Forelimb muscle (tissue), 1 donor: ENCODE data around the gene S100A8. TPM values are rescaled to one million over a fixed set of nuclear protein-coding genes. Genes with fewer than 3 reads are reported as not detected.
"Not testable (repeated sequence)": the region's sequence is repeated elsewhere in the genome, so short reads cannot be mapped to it uniquely, and the experiment has no call there.

ENCODE experiments used
- DNase-seq: peaks from one replicate; pipeline ENCODE4 v3.0.0-alpha.2; 2013; ENCODE audit warnings: low read depth
- polyA plus RNA-seq: library from polyadenylated mRNA; unstranded; fragments of 120-200 nt; gene quantifications from one replicate; pipeline ENCODE4 v1.2.1, GENCODE V29; 2013; ENCODE audit not compliant: insufficient read length

S100A8 gene
- polyA plus RNA-seq, 1 donor = 16.1 TPM

DNA sequence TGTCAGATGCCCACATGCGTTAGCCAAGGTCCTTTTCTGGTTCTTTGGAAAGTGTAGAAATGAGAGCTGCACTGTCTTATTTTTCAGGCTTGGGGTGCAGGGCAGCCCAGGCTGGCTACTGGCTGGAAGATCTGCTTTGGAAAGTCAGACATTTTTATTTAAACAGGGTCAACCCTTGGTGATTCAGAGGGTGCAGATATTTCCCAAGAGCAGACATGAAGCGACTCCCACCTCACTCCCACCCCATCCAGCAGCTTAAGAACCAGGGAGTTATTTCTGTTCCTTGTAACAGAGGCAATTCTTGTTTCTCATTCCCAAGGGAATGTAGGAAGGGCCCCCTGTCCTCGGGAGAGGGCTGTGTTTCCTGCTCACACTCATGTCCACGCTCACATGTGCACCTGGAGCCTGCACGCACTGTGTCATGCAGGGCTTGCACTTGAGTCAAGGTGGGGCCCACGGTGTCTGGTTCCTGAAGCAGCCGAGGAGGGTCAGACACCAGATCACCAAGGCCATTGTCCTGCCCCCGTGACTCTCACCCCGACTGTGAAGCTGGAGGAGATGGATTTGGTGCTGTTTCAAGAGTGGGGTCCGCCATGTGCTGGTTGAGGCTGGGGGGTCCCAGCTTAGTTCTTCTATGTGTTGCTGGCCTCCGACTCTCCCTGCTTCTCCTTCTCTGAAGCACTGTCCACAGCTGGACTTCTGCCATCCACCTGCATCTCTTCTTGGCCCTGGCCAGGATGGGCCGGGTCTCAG lies 26.4 kb upstream of the S100A8 start:
- DNase-seq = no peak

DNA sequence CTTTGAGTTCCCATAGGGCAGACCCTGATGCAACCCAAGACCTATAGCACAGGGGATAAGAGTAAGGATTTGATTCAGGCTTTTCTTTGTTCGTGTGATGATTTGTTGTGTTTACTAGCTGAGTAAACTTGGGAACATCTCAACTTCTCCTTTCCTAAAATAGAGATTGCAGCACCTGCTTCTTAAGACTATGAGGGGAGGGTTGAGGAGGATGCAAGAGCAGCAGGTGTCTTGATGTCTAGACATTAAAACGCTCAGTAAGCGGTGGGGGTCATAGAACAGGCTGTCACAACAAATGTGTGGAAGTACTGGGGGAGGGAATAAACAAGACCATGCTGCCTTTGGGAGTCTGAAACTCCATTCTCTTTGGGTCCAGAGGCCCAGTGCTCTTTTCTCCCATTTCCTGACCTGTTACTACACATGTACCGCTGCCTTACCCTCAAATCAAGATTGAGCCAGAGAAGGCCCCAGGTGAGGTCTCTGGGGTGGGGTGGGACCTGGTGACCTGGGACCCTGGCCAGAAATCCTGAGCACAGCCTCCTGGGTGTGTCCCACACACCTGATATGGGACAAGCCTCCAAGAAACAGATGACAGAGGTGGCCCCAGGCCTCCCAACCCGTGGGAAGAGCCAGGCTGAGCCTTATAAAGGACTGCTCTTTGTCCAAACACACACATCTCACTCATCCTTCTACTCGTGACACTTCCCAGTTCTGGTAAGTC lies 25.1 kb upstream of the S100A8 start, which contains the start of gene S100A7A:
TSS of gene S100A7A (plus strand) at position 671 of the 721 bp plus-strand sequence. CDS start 1,563 bp downstream, outside the sequence.
- DNase-seq = no peak

DNA sequence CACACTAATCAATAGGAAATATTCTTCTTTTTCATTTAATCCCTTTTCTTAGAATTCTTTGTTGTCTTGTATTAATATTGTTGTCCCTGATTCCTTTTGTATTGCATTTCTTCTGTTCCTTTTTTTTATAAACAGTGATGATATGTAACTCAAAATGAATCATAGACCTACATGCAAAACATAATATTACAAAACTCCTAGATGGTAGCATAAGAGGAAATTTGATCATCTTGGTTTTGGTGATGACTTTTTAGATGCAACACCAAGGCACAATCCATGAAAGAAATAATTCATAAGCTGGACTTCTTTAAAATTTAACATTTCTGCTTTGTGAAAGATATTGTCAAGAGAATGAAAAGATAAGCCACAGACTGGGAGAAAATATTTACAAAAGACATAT lies 23.1 kb upstream of the S100A8 start:
- DNase-seq = not testable (repeated sequence)

DNA sequence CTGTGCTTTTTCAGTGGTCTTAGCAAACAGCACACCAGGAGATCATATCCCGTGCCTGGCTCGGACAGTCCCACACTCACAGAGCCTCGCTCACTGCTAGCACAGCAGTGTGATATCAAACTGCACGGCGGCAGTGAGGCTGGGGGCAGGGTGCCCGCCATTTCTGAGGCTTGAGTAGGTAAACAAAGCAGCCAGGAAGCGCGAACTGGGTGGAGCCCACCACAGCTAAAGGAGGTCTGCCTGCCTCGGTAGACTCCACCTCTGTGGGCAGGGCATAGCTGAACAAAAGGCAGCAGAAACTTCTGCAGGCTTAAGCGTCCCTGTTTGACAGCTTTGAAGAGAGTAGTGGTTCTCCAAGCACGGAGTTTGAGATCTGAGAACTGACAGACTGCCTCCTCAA lies 16.4 kb upstream of the S100A8 start:
- DNase-seq = not testable (repeated sequence)

DNA sequence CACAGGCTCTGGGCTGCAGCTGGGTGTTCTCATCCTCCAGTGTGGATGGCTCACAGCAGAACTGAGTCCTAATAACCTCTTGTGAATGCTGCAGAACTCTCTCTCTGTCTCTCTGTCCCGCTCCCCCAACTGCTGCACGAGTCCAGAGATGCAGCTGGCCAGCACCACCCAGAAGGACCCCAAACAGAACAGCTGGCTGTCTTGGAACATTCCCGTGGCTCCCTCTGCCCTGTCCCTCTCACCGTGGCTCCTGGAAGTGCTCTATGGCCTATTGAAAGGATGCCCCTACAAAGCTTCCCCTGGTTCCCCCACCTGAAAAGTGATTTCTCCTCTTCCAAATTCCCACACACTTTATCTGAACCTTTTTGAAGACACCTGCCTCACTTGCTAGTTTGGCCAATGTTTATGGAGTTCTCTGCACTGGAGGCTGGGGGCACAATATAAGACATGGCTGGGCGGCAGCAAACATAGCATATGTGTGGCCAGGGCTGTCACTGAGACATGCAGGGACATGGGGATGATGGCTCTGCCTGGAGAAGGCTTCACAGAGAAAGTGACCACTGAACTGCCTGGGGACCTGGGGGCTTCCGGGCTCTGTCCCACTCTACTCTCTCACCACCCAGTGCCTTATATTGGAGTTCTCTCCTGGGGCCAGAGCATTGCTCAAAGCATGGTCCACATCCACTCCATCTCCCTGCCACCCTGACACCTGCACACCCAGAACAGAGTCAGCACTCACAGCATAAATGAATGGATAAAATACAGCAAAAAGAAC lies 15.1 kb upstream of the S100A8 start:
- not testable (repeated sequence) for DNase-seq

DNA sequence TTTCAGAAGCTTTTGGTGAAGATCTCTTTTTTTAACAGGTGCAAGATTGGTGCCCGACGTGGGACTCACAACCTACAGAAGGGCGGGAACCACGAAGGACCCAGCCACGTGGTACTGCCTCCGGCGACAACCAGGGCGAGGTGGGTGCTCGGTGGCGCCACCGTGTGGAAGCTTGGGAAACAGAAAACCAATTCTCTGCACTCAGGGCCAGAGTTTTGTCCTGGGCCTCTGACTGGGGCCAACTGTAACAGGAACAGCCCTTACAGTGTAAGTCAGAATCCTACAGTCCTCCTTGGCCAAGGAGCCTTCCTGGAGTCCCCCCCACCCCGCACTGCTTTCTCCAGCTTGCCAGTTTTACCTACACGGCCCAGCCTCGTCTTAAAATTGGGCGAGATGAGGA lies 13.9 kb upstream of the S100A8 start:
- no peak for DNase-seq

DNA sequence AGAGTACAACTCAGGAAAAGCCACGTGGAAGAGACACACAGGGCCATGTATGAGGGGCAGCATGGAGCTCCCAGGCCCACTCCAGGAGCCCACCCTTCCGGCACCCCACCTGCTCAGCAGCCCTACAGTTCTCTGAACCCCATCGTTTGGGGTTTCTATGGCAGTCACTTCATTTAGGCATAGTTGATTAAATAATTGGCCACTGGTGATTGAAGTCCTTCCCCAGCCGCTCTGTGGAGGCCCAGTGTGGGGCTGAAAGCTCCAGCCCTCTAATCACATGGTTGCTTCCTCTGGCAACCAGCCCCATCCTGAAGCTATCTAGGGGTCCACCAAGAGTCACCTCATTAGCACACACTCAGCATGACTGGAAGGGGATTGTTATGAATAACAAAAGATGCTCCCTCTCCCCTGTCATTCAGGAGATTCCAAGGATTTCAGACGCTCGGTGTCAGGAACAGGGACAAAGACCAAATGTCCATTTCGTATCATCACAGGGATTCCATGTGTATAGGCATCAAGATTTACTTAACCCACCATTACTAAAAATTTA lies 13.3 kb upstream of the S100A8 start:
- no peak for DNase-seq

DNA sequence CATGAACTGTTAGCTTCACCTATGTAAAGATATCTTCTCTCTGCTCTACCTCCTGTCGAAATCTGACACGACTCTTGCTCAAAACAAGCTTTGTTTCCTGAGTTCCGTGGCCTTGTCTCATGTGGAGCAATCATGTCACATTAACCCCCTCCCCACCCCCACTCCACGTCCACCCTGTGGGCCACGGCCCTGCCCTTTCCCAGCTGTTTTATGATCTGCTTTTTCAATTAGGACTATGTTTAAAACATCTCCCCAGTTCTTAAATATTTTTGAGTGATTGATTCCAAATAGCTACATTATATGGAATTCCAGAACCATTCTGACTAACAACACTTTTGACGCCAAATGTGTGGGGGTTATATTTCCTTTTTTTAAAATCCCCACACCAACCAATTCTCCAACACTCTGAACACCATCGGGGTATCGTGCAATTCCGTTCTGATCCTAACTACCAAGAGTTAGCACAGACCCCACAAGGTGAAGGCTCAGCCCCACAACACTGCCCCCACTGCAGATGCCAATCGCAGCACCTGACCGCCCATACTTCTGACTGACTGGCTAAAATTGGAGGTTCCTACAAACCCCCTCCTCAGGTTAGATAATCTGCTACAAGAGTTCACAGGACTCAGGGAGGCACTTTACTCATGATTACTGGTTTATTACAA lies 12.7 kb upstream of the S100A8 start:
- DNase-seq = no peak

DNA sequence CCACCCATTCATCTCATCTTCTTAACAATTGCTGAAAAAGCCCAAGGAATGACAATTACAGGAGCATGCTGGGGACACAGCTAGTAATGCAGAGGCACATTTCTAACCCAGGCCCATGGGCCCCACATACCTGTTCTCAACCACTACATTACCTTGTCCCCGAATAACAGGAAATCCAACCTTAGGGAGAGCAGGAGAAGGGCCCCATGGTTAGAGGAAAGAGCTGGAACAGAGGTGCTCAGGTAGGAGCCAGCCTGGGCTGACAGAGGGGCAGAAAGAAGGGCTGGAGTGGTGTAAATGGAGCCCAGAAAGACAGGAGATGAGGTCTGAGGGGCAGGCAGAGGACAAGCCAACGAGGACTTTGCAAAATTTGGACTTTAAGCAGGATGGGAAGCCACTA lies 11.4 kb upstream of the S100A8 start:
- no peak for DNase-seq

DNA sequence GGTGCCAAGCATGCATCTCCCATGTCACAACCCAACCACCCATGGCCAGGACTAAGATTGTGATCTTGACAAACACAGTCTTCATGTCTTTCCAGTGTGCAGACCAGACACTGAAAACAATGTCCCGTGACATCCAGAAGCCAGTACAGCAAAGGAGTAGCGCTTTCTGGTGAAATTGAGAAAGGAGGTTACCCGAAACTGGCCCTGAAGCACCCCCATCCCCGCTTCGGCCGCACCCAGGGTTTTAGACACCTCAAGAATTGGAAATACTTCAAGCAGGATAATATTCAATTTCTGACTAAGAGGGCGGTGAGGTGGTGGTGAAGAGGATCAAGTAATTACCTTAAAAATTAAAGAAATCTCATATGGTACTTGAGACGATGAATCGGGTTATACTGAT lies 10.6 kb upstream of the S100A8 start:
- DNase-seq = no peak

DNA sequence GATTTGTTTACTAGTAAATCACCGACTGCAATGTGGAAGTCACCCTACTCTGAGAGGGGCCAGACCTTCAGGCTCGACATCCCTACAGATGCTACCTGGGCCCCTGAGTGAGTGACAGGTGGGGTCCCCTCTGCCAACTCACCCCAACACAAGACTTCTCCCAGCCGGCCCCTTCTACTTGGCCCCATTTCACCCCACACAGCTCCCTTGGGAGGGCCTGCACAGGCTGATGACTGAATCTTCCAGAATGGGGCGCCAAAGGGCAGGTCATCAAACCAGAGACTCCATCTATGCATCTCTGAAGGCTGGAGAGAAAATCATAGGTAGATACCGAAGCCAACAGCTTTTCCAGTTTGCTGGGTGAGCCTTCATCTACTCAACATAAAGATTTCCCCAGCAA lies 9.4 kb upstream of the S100A8 start:
- DNase-seq = no peak

DNA sequence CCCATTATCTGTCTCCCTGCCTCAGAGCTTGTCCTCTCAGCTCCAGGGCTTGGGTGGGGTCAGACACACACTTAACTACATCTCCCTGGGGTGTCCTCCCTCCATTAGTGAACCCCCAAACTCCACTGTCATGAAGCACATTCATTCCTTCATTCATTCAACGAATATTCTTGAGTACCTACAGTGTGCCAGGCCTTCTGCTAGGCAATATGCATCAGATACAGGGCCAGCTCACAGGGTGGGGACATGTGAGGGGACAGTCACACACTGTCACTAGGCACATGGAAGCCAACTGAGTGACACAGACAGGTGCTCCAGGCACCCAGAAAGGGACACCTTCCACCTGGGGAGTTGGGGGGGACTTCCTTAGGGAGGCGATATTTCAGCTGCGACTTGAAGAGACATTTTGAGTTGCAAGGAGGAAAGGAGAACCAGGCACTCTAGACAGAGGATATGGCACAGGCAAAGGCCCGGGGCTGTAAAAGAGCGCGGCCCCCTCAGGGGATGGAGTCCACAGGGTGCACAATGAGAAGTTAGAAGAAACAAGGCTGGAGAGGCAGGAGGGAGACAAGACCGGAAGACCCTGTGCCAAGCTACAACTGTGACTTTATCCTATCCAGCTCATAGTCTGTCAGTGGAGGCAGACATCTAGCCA lies 8.7 kb upstream of the S100A8 start:
- DNase-seq = no peak

DNA sequence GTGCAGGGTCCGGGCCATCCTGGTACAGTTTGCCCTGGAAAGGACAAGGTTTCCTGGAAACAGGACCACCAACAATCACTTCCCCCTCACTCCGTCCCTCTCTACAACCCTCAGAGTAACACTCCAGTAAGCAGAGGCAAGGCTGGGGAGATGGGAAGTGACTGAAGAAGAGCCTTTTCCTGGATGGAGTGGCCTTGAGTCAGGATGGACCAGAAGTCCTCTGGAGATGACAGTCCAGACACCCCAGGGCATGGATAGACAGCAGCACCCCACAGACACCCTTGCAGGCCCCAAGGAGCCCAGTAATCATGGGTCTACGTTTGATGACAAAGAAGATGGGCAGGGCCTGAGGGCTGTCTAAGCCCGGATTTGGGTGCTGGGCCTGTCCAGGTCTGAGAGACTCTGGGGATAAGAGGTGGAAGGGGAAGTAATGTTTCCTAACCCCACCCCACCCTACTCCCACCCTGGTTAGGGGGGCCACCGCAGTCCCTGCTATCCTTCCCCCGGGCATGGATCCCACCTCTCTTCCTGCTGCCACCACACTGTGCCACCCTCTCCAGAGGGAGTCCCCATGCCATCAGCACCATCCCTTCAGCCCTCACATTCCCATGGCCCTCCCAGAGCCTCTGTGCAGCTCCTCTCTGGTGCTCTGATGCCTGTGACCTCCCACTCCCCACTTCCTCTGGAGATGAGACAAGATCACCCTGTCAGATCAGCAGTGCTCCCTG lies 7.2 kb upstream of the S100A8 start:
- DNase-seq = no peak

DNA sequence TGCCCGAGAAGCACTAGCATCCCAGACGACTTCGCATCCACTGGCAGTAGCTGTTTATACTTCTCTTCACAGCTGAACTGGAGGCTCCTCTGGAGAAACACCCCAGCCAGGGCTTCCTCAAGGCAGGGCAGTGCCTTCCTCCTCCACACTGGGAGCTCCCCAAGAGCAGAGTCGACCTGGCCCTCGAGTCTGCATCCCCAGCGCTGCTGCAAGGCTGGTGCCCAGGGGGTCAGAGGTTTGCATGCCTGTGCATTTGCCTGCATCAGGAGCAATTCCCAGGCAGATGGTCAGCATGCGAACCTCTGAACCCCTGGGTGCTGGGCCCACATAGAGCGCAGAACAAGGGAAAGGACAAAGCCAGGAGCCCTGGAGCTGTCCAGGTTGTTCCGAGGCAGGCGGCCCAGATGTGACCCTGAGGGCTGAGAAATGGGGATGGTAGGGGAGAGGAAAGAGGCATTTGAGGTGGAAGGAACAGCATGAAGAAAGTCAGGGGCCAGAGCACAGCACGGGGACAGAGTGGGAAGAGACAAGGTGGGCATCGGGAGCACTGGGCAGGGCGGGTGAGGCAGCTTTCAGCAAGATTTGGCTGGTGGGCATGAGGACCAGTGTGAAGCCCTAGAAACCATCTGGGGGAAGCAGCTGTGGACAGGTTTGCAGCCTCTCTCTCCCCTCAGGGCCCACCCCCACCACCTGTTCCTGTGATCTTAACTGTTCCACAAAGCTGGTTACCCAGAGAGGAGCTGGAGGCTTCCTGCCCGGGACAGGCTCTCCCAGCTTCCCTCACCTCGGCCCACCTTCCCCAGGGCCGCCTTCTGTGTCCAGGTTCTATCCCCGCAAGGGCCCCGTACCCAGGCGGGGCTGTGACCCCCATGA lies 6.4 kb upstream of the S100A8 start:
- DNase-seq = no peak

DNA sequence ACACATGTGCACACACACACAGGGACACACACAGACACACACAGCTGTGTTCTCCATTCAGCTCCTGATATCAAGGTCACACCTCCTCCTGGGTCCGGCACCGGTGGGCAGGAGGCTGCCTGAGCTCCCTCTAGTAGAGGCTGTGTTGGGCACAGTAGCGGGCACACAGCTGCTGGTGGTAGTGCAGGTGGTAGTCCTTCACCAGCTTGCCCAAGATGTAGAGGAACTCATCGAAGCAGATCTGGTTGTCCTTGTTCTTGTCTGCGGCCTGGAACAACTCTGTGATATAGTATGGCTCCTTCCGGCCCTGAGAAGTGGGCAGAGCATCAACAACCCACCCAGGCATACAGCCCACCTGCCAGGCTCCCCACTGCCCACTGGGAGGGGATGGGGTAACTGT lies 5.6 kb upstream of the S100A8 start:
- no peak for DNase-seq

DNA sequence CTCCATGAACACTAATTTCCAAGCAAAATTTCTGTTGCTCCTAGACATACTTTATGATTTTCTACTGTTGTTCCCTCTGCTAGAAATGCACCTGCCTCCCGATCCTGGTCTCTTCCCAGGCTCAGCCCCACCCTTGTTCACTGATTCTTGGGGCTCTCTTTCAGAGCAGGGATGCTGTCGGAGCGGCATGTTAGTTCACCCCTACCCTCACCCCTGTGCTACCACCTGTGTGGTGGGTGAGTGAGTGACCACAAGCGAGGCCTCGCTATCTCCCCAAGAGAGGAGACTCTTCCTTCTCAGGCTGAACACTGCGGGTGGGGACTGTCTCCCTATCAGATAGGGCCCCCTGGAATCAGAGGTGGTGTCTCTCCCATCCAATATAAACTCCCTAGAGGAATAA lies 4.9 kb upstream of the S100A8 start:
- no peak for DNase-seq

DNA sequence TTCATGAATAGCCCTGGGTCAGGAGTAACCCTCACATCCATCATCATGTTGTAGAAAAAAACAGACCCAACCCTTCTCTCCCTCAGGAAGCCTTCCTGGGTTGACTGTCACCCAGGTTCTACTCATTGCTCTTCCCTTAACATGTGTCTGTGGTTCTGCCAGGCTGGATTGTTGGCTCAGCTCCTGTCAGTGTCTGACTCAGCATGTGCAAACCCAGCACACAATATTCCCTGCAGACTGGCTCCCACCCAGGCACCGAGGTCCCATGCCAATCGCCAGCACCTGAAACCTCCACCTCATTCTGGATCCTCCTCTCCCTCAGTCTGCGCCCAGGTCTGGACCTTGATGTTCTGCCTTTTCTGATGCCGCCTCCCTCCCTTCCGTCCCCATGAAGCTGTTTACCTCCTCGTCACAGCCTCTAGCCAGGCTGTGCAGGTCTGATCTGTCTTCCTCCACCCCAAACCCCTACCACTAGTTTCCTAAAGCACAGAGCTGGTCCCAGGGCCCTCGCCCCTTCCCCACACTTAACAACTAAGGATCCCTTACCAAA lies 4.3 kb upstream of the S100A8 start:
- no peak for DNase-seq

DNA sequence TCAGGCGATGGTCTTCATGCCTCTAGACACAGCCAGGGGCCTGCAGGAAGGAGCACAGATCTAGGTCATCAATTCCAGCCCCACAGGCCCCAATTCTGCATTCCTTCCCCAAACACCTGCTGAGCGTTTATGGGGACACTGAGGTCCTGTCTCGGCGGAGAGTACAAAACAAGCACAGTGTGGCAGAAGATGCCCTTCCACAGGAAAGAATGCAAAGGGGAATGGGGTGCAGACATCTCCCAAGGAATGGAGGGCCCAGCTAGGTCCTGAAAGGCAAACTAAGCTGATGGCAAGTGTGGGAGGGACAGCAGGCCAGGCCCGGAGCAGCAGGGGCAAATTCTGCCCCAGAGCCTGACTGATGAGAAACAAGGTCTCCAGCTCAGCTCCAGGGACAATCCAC lies 3.5 kb upstream of the S100A8 start:
- no peak for DNase-seq

DNA sequence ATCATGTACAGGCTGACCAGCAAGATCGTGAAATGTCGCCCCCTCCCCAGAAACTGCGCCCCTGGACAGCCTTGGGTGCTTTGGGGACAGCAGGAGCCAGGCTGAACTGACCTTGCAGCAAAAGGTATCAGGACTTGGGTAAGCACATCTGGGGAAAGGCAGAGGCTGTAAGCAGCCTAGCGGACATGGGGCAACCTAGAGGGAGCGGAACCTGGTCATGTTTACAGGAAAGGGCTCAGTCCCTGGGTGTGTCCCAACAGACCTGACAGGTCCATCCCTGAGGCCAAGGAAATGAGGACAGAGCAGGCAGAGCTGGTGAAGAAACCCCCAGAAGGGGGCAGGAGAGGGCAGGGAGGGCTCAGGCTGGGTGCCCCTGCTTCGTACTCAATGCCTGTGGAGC lies 3.1 kb upstream of the S100A8 start:
- DNase-seq = no peak
